Stimulated activated CD4-positive, alpha-beta T cell treated with anti-CD3 and anti-CD28 coated beads, Interleukin-4, amount 100 ng/mL, for 48 hours (primary cell): ENCODE data around the gene LRFN5.
"Not testable (repeated sequence)": the region's sequence is repeated elsewhere in the genome, so short reads cannot be mapped to it uniquely, and the experiment has no call there.

ENCODE experiments used
- DNase-seq, 2 donors: peaks; one replicate each; pipeline ENCODE4 v3.0.0-alpha.2; 2020; ENCODE audit warnings: low read depth in 2 of 2

LRFN5 gene

GRCh38 chr14:41606532-41607303 lies at the start of gene LRFN5:
Gene LRFN5, plus strand, starts transcription at chr14:41606876.
- no peak for DNase-seq

DNA sequence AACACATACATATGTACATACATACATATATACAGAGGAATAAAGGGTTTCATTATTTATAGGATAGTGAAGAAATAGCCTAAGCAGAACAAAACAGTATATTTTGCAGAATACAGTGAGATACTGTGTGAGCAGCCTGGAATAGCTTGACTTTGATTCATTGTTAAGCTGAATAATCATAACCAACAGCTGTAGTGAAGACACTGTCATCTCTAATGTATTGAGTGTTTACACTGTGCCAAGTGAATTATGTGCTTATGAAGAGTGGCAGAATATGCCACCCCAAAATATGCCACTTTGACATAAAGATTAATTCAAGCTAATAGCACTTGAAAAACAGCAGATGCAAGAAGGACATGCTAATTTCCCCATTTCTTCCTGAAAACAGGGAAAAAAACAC lies 48.2 kb upstream of the LRFN5 start:
- no peak for DNase-seq

DNA sequence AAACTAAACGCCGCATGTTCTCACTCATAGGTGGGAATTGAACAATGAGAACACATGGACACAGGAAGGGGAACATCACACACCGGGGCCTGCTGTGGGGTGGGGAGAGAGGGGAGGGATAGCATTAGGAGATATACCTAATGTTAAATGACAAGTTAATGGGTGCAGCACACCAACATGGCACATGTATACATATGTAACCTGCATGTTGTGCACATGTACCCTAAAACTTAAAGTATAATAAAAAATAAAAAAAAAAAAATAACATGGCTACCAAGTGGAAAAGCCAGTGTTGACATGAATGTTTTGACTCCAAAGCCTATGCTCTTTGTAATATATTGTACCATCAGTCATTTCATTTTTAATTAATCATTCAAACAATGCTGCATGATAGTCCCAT lies 39.8 kb upstream of the LRFN5 start:
- not testable (repeated sequence) for DNase-seq

- DNase-seq, result no peak
Observed at GRCh38 chr14:41568979-41569378, 37.7 kb upstream of the LRFN5 start.

- DNase-seq, result no peak
Observed at GRCh38 chr14:41570415-41571155, 36.1 kb upstream of the LRFN5 start.

DNA sequence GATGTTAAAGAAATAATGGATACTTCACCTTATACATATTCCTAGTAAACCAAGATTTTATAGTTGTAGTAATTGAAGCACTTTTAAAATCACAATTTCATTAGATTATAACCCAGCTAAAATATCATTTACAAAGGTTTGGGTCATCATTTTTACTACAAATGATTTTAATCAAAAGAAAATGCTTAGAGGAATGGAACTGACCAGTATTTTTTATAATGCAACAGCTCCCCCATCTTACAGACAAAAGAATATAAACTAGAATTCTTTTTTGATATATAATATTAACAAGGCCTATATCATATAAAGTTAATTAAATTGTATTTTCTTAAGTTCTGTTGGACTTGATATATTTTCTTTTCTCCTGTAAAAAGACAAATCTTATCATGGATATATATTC lies 20.4 kb upstream of the LRFN5 start:
- no peak for DNase-seq

DNA sequence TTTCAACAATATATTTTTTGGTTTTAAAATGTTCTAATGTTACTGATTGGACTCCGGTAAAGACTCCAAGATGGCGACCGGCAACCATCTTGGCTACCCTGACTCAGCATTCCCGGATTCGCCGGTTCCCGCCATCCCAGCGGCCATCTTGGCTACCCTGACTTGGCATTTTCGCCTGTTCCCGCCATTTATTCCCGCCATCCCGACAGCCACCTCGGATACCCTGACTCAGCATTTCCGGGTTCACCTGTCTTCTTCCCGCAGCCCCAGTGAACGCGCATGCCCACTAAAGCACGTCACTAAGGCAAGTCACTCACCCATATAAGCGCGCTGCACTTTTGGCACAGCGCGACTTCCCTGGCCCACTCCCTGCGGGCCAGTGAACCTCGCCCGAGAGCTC lies 9.0 kb upstream of the LRFN5 start:
- DNase-seq, result no peak

DNA sequence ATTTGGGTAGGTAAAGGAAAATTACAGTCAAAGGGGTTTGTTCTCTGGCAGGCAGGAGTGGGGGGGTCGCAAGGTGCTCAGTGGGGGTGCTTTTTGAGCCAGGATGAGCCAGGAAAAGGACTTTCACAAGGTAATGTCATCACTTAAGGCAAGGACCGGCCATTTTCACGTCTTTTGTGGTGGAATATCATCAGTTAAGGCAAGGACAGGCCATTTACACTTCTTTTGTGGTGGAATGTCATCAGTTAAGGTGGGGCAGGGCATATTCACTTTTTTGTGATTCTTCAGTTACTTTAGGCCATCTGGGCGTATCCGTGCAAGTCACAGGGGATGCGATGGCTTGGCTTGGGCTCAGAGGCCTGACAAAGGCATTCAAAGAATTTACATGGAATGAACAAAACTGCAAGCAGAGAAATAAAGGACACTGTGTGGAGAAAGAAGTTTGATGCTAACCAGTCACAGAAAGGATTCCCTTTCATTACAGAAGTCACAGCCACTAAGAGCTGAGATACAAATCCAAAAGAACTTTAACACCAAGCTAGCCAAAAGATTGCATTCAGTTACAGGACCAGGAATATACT lies 6.8 kb upstream of the LRFN5 start:
- not testable (repeated sequence) for DNase-seq

- no peak for DNase-seq
Observed at GRCh38 chr14:41604721-41605531, 1.8 kb upstream of the LRFN5 start.

DNA sequence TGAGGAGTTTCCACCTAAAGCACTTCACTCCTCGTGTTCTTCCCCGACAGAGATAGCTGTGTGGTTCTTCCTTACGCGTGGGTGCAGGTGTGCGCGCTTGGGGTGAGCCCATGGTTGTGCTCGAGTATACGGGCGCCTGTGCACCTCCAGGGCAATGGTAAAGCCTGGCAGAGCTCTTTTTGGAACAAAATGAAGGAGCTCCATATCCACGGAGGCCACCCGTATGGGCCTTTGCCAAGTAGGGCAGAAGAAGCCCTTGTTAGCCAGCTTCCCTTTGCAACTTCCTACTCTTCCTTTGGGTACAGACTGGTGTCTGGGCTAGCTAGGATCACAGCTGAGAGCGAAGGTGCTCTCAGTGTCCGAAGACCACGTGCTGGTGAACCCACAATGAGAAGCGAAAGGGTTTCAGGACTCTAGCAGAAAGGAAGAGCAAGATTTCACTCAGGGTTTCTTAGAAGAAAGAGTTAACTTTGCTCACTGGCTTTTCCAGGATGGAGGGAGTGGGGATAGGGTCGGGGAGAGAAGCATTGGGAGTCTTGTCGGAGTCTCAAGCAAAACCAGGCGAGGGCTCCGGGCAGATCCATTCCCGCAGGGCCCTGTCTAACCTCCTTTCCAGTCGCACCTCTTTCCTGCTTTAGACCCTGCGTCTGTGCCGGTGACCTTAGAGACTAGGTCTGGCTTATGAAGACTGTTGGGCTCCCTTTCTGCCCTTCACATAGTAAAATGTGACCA lies 960 bp upstream of the LRFN5 start:
- no peak for DNase-seq

DNA sequence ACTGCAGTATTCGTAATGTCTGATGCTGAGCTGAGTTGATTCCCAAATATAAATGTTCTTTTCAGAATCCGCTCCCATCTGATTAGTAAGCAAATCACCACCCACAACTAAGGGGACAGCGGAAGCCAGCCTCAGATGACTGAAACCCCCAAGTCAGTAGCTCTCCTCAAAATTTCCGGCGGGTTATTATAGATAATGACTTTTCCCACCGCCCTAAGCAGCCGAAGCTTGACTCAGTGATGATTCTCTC lies 469 bp upstream of the LRFN5 start:
- no peak for DNase-seq

GRCh38 chr14:41607304-41607775 lies 664 bp downstream of the LRFN5 start:
- DNase-seq, result no peak

DNA sequence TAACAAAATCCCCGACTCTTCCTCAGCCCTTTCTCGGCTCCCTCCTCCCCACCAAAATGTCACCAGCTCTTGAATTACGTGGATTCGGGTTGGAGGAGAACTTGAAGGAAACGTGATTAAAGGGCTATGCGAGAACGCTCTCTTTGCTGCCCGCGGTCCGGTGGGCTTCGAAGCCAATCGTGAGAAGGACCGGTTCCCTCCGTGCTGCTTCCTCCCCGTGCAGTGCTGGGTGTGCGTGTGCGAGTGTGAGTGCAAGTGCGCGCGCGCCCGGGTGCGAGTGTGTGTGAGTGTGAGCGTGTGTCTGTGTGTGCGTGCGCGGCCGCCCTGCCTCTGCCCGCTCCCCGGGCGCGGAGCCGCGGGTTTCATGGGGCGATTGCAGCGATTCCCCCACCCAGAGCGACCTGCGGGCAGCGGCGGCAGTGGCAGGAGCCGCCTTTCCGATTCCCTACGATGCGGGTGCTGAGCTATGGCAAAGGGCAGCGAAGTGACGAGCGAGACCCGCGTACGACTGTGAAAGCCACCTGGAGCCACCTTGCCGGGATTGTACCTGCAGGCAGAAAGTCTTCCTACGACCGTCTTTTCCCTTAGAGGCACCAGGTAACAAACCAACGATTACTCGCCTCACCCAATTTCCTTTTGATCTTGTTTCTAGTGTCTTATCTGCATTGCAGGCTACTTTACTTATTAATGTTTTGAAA lies 1.4 kb downstream of the LRFN5 start:
- DNase-seq, result no peak

DNA sequence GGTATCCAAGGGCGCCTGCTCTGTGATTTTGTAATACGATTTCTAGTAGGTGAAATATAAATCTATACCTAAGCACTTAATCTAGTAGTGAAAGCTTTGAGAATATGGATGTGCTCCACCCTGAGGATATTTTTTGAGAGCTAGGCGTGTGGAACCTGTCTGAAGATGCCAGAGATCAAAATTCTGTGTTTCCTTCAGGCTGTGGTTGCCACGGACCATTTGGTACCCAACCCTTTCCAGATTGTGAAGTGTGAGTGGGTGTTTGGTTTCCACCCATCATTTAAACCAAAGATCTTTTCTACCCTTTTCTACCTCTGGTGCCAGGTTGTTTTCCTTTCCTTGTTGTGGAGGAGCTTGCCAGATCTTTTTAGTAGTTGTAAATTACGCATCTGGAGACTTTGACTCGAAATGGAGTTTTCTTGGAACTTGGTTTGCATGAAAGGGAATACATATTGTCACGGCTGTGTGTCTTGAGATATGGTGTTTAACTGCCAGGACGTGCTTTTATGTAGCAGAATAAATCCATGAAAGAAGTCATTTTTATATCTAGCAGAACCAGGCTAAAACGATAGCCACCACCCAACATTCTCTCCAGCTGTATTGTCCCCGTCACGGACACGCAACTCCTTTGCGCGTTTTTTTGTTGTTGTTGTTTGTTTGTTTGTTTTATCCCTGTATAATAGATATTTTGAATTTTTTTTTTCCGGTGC lies 2.2 kb downstream of the LRFN5 start:
- no peak for DNase-seq

DNA sequence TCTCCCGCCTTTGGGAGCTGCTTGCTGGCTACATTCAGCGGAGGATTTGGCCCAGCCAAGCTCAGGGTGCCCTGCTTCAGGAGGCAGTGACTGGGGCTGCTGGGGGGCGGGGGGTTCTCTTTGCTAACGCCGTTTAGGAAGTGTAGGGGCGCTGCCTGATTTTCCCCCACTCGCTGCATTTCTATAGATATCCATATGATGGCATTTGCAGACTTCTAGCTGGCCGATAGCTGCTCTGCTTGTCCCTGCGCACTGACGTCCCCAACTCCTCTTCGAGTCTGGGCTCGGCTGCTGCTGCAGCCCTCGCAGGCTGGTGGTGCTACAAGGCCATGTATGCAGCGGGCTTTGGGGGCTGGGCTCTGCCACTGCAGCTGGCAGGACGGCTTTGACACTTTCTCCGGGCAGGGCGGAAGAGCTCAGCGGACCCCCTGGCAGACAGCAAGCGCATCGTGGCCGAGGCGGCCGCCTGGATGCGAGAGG lies 3.1 kb downstream of the LRFN5 start:
- no peak for DNase-seq

DNA sequence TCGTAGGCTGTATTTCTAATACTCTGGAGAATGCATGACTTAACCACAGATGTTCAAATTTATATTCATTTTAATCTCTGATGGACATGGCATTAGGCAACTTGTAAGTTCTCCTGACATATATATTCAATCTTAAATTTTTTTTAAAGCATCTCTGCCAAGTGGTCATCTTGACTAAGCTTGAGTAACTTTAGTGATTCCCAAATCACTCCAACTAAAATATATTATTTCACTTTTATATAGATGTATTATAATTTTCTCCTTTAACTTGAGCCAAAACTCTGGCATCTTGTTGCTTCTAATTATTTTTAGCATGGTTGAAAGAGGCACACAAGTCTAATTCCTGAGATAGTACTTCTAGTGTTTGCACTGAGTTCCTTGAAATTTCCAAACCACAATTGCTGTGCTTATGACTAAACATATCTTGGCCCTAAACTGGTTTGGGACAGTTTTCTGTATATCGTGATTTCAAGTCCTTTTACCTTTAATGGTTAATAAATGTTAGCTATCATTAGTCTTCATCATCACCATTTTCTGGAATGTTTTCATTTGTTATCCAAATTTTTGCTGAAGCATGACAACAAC lies 8.4 kb downstream of the LRFN5 start:
- no peak for DNase-seq

DNA sequence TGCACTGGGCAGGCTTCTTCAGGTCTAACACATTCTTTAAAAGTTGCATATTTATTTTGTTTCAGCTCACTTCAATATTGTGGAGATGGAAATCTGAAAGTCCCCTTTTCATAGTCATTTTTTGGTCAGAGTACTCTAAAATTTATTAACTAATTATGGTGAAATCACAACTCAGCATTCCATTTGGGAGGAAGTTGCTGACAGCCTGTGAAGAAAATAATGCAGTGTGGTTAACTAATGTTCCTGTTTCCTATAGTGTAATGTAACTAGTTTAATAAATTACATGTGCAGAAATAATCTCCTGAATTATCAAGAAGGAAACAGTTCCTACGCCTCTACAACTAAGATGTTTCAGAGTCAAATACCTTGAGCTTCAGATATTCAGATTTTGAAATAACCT lies 17.1 kb downstream of the LRFN5 start:
- no peak for DNase-seq

DNA sequence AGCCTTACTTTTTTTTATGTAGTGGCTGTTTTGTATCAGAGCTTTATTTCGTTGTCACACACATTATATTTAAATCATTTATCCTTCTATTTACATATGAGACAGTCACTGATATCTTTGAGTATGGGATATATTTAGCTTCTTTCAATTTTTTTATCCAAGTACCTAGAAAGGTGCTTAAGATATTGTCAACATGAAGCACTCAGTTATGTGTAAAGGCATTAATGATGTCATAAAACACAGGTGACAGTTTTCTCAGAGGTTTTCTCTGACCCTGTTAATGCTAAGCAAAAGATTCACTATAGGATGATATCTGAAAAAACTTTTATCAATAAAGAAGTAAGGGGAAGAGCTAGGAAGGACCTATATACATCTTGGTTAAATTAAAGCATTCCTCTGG lies 23.2 kb downstream of the LRFN5 start:
- DNase-seq, result no peak

GRCh38 chr14:41634286-41634685 lies 27.6 kb downstream of the LRFN5 start:
- no peak for DNase-seq
